ENCODE measurements around the gene TEX2.

The TEX2 gene

GRCh38 chr17:64269687-64270649, 6.9 kb upstream of the TEX2 start:
- DNase-seq: no peak

- DNase-seq: no peak
These were observed 1.8 kb upstream of the TEX2 start for GRCh38 chr17:64264891-64265290.

- DNase-seq: peak; percentile 75
These were observed 661 bp downstream of the TEX2 start for GRCh38 chr17:64262198-64262999.

- DNase-seq: no peak
These were observed 1.5 kb downstream of the TEX2 start for GRCh38 chr17:64261417-64262145.

GRCh38 chr17:64260886-64261285, 2.2 kb downstream of the TEX2 start:
- no peak for DNase-seq

- no peak for DNase-seq
These were observed 3.1 kb downstream of the TEX2 start for GRCh38 chr17:64259922-64260321.

- no peak for DNase-seq
These were observed 3.6 kb downstream of the TEX2 start for GRCh38 chr17:64259426-64259825.

- DNase-seq: no peak
These were observed 5.9 kb downstream of the TEX2 start for GRCh38 chr17:64256913-64257807.

- no peak for DNase-seq
These were observed 7.3 kb downstream of the TEX2 start for GRCh38 chr17:64255764-64256163.

- no peak for DNase-seq
These were observed 8.3 kb downstream of the TEX2 start for GRCh38 chr17:64254755-64255154.

GRCh38 chr17:64253470-64253869, 9.6 kb downstream of the TEX2 start:
- no peak for DNase-seq

- no peak for DNase-seq
These were observed 10.2 kb downstream of the TEX2 start for GRCh38 chr17:64252831-64253230.

GRCh38 chr17:64250233-64250835, 12.7 kb downstream of the TEX2 start:
- no peak for DNase-seq

- no peak for DNase-seq
These were observed 15.2 kb downstream of the TEX2 start for GRCh38 chr17:64247836-64248235.

- DNase-seq: no peak
These were observed 17.6 kb downstream of the TEX2 start for GRCh38 chr17:64245218-64246145.

GRCh38 chr17:64244165-64244564, 18.9 kb downstream of the TEX2 start:
- DNase-seq: no peak

GRCh38 chr17:64243340-64243739, 19.7 kb downstream of the TEX2 start:
- no peak for DNase-seq

- DNase-seq: no peak
These were observed 20.4 kb downstream of the TEX2 start for GRCh38 chr17:64242633-64243032.

- DNase-seq: no peak
These were observed 22.2 kb downstream of the TEX2 start for GRCh38 chr17:64240741-64241347.

- DNase-seq: no peak
These were observed 22.8 kb downstream of the TEX2 start for GRCh38 chr17:64240261-64240740.
